Caco-2 (cell line): ENCODE measurements around the gene C22orf23. TPM values are rescaled to one million over a fixed set of nuclear protein-coding genes. Genes with fewer than 3 reads are reported as not detected.

Source experiments
- BruUV-seq: library from RNA; stranded (reverse); fragments of 400-500 nt; replicated peaks from 2 replicates; lab custom pipeline; 2021; lab: Mats Ljungman, UMichigan
- CTCF ChIA-PET: fragments of 300-600 bp; sonication (Branson Sonifier 250); formaldehyde crosslinking; loops from one replicate; lab custom pipeline; 2022; ENCODE audit warnings: antibody characterized with exemption; lab: Charles Lee
- POLR2A ChIA-PET: fragments of 300-600 bp; sonication (Branson Sonifier 250); formaldehyde crosslinking; loops from one replicate; lab custom pipeline; 2022; ENCODE audit warnings: antibody characterized with exemption; lab: Charles Lee
- DNase-seq, 2 experiments: peaks; one replicate each; pipeline versions ENCODE4 v3.0.0 to v3.0.0-alpha.2; 2020 to 2022
- H3K27me3 ChIP-seq: replicated peaks from 2 replicates; pipeline ENCODE4 v1.6.0; 2011; ENCODE audit warnings: low read length; ENCODE audit not compliant: control insufficient read depth, insufficient read depth
- H3K36me3 ChIP-seq: 2 replicates; pipeline ENCODE4 v1.5.1; 2011; ENCODE audit warnings: low read length; ENCODE audit not compliant: control insufficient read depth, insufficient read depth
- H3K4me1 ChIP-seq: fragments of 250-450 bp; sonication (Bioruptor Pico); 2 replicates; pipeline ENCODE4 v1.5.1; 2020; ENCODE audit warnings: mild to moderate bottlenecking
- H3K4me3 ChIP-seq: 2 replicates; pipeline ENCODE4 v1.5.1; 2011; ENCODE audit warnings: low read depth, mild to moderate bottlenecking, control low read depth, low read length
- H3K9me3 ChIP-seq: fragments of 250-450 bp; sonication (Bioruptor Pico); 2 replicates; pipeline ENCODE4 v1.5.1; 2020; ENCODE audit warnings: mild to moderate bottlenecking, moderate library complexity
- H3K27ac Mint-ChIP-seq: one replicate; pipeline ENCODE4 v1.8.0; 2022; ENCODE audit warnings: mixed read lengths; ENCODE audit not compliant: unreplicated experiment
- H3K27me3 Mint-ChIP-seq: one replicate; pipeline ENCODE4 v1.8.0; 2022; ENCODE audit warnings: mixed read lengths; ENCODE audit not compliant: insufficient read depth, unreplicated experiment
- H3K36me3 Mint-ChIP-seq: one replicate; pipeline ENCODE4 v1.8.0; 2022; ENCODE audit warnings: mild to moderate bottlenecking, mixed read lengths; ENCODE audit not compliant: insufficient read depth, unreplicated experiment
- H3K4me1 Mint-ChIP-seq: one replicate; pipeline ENCODE4 v1.8.0; 2022; ENCODE audit warnings: low read depth, mixed read lengths; ENCODE audit not compliant: unreplicated experiment
- H3K4me3 Mint-ChIP-seq: one replicate; pipeline ENCODE4 v1.8.0; 2022; ENCODE audit warnings: mild to moderate bottlenecking, moderate library complexity, mixed read lengths; ENCODE audit not compliant: unreplicated experiment
- H3K9me3 Mint-ChIP-seq: one replicate; pipeline ENCODE4 v1.8.0; 2022; ENCODE audit warnings: mixed read lengths; ENCODE audit not compliant: unreplicated experiment
- intact Hi-C: fragments of 100-400 bp; cut with micrococcal nuclease; formaldehyde crosslinking; loops from one replicate; pipeline ENCODE4 v1.10.0; 2022; ENCODE audit not compliant: unreplicated experiment
- total RNA-seq: library from RNA; stranded (reverse); gene quantifications from 2 replicates; pipeline ENCODE4 v1.2.3, GENCODE V29; 2022
- TF ChIP-seq, protein P1 (sequence below), 2 experiments: fragments of 200-600 bp in 1 of 2; IDR thresholded peaks; 1 replicate in 1 of 2; 2 replicates in 1 of 2; pipeline versions ENCODE4 v1.5.1 to v1.8.0; 2011 to 2022; ENCODE audit warnings: antibody characterized with exemption in 1 of 2, control low read depth in 1 of 2, inconsistent platforms in 1 of 2, low read depth in 1 of 2, low read length in 1 of 2, mild to moderate bottlenecking in 1 of 2, moderate library complexity in 1 of 2; ENCODE audit not compliant: insufficient read depth in 1 of 2, severe bottlenecking in 1 of 2, unreplicated experiment in 1 of 2

C22orf23 gene
- total RNA-seq, 1 experiment from 2014 or later: not detected

DNA sequence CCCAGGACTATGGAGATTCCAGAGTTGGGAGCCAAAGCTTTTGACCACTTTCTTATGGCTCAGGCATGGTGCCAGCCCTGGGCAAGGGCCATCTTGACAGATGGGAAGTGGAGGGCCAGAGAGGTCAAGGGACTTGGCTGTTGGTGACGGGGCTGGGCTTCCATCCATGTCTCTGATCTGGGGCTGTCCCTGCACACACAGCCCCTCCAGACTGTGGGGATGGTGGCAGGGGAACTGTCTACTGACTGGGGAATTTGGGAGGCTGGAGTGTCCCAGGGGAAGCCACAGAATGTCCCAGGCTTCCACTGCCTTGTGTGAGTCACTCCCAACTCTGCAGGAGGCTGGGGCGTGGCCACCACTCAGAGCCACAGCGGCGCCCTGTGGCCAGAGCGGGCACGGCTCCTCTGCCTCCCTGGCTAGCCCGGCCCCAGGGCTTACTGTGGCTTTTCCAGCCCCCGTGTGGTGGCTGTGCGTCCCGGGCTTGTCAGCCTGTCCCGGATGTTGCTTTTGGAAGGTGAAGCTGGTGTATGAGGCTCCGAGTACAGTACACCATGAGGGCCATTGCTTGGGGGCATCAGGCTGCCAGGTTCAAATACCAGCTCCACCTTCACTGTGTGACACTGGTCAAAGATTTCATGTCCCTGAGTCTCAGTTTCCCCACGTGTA, 19.6 kb downstream of the C22orf23 start:
- Histone ChIP-seq H3K36me3 (no peaks in the 10 kb centered on the region), H3K4me3 (no peak overlapping the region), H3K4me1 (no peaks in the 10 kb centered on the region), H3K9me3 (no peaks in the 10 kb centered on the region), H3K27me3 (no peaks in the 10 kb centered on the region)
- Mint-ChIP-seq H3K27me3 (no peaks in the 10 kb centered on the region), H3K27ac (peak overlapping the region; percentile 78), H3K36me3 (peaks cover 53% of the 10 kb centered on the region), H3K4me3 (no peak overlapping the region), H3K9me3 (no peaks in the 10 kb centered on the region), H3K4me1 (peaks cover 8% of the 10 kb centered on the region)
- intact Hi-C loops: loop anchor here (1.0 to 5.0 kb wide), 3 partner anchors 28 to 46 kb away; partner anchors contain the start of gene MICALL1
- BruUV-seq: no TSS peak
- ChIA-PET CTCF (interaction anchor here (0.5 to 1.1 kb wide), 9 partner anchors 13 to 544 kb away, joined by 3 to 7 read pairs (median 3); partner anchors contain the start of gene MICALL1), POLR2A (no interaction called here)
- DNase-seq: peak; percentile 82 to 90
- TF ChIP-seq, protein P1, sequence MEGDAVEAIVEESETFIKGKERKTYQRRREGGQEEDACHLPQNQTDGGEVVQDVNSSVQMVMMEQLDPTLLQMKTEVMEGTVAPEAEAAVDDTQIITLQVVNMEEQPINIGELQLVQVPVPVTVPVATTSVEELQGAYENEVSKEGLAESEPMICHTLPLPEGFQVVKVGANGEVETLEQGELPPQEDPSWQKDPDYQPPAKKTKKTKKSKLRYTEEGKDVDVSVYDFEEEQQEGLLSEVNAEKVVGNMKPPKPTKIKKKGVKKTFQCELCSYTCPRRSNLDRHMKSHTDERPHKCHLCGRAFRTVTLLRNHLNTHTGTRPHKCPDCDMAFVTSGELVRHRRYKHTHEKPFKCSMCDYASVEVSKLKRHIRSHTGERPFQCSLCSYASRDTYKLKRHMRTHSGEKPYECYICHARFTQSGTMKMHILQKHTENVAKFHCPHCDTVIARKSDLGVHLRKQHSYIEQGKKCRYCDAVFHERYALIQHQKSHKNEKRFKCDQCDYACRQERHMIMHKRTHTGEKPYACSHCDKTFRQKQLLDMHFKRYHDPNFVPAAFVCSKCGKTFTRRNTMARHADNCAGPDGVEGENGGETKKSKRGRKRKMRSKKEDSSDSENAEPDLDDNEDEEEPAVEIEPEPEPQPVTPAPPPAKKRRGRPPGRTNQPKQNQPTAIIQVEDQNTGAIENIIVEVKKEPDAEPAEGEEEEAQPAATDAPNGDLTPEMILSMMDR (IDR thresholded peaks at IDR 0.05; ENCODE audit: insufficient read depth in 1 of 2, low read depth in 1 of 2, low read length in 1 of 2, severe bottlenecking in 1 of 2, unreplicated experiment in 1 of 2): peak; percentile 81 to 97

GRCh38 chr22:37932821-37933578, 20.4 kb downstream of the C22orf23 start:
- H3K36me3 Mint-ChIP-seq: peaks cover 53% of the 10 kb centered on the region

GRCh38 chr22:37932401-37932800, 21.0 kb downstream of the C22orf23 start:
- H3K4me3 Mint-ChIP-seq: no peak overlapping the region
- CTCF ChIA-PET: interaction anchor here (0.8 kb wide), 1 partner anchor 26 kb away, joined by 3 read pairs; the partner anchor contains the start of gene MICALL1
- H3K4me1 Mint-ChIP-seq: peaks cover 8% of the 10 kb centered on the region
- no peaks in the 10 kb centered on the region for H3K27me3 ChIP-seq
- H3K4me3 ChIP-seq: no peak overlapping the region
- no peaks in the 10 kb centered on the region for H3K9me3 ChIP-seq
- no peaks in the 10 kb centered on the region for H3K9me3 Mint-ChIP-seq
- POLR2A ChIA-PET: no interaction called here
- H3K27me3 Mint-ChIP-seq: no peaks in the 10 kb centered on the region
- TF ChIP-seq, protein P1 (IDR thresholded peaks at IDR 0.05; ENCODE audit: insufficient read depth in 1 of 2, low read depth in 1 of 2, low read length in 1 of 2, severe bottlenecking in 1 of 2, unreplicated experiment in 1 of 2): no peak
- no peaks in the 10 kb centered on the region for H3K36me3 ChIP-seq
- DNase-seq: no peak
- no peaks in the 10 kb centered on the region for H3K4me1 ChIP-seq
- no TSS peak for BruUV-seq
- peaks cover 48% of the 10 kb centered on the region for H3K36me3 Mint-ChIP-seq
- intact Hi-C loops: loop anchor here (5.0 kb wide), 1 partner anchor 35 kb away; no protein-coding TSS in a partner anchor
- peak overlapping the region; percentile 68 for H3K27ac Mint-ChIP-seq

More at GRCh38 chr22:37932821-37933578, 20.4 kb downstream of the C22orf23 start:
- Mint-ChIP-seq H3K27ac (peak overlapping the region; percentile 78), H3K4me1 (peaks cover 8% of the 10 kb centered on the region), H3K27me3 (no peaks in the 10 kb centered on the region), H3K4me3 (no peak overlapping the region), H3K9me3 (no peaks in the 10 kb centered on the region)
- H3K4me3 ChIP-seq: no peak overlapping the region
- ChIA-PET CTCF (interaction anchor here (0.6 to 0.8 kb wide), 2 partner anchors 18 to 27 kb away, joined by 3 to 8 read pairs; partner anchors contain the start of gene MICALL1), POLR2A (no interaction called here)
- H3K4me1 ChIP-seq: no peaks in the 10 kb centered on the region
- no peaks in the 10 kb centered on the region for H3K27me3 ChIP-seq
- no peaks in the 10 kb centered on the region for H3K36me3 ChIP-seq
- H3K9me3 ChIP-seq: no peaks in the 10 kb centered on the region
- intact Hi-C loops: loop anchor here (5.0 kb wide), 1 partner anchor 34 kb away; no protein-coding TSS in a partner anchor
- TF ChIP-seq, protein P1 (IDR thresholded peaks at IDR 0.05; ENCODE audit: insufficient read depth in 1 of 2, low read depth in 1 of 2, low read length in 1 of 2, severe bottlenecking in 1 of 2, unreplicated experiment in 1 of 2): no peak
- BruUV-seq: no TSS peak
- DNase-seq: no peak
